Transverse colon (tissue), 3 donors: ENCODE results near the gene SLC8A3.

Experiments used
- POLR2A ChIP-seq: fragments of 450-650 bp; IDR thresholded peaks from one replicate; pipeline ENCODE4 v1.6.1; 2016; ENCODE audit warnings: antibody characterized with exemption, mild to moderate bottlenecking, moderate library complexity
- TF ChIP-seq, protein P1 (sequence below), 5 experiments: fragments of 200-600 bp in 3 of 5; fragments of 450-650 bp in 2 of 5; sonication (generic) in 3 of 5; IDR thresholded peaks; 1 replicate in 2 of 5; 2 replicates in 3 of 5; pipeline ENCODE4 v1.5.1; 2016 to 2017; ENCODE audit warnings: antibody characterized with exemption in 5 of 5, inconsistent platforms in 3 of 5, mild to moderate bottlenecking in 2 of 5, moderate library complexity in 1 of 5

DNA sequence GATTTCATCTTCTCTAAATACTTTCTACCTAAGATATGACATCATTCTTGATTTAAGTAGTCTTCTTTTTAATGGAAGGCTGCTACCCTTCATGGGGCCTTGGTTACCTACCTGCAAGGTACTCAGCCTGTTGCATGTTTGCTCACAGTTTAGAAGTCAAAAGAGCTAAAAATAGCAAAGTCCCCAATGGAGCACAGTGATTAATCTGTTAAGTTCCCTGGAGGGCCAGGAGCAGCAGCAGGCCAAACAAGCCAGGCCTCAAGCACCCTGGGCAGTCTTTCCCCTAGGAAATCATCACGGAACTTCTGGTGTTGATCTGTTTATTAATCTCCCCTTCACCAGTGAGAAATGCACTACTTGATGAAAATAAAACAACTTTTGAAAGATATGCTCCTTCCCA is 24.0 kb upstream of the SLC8A3 start:
- TF ChIP-seq, protein P1, sequence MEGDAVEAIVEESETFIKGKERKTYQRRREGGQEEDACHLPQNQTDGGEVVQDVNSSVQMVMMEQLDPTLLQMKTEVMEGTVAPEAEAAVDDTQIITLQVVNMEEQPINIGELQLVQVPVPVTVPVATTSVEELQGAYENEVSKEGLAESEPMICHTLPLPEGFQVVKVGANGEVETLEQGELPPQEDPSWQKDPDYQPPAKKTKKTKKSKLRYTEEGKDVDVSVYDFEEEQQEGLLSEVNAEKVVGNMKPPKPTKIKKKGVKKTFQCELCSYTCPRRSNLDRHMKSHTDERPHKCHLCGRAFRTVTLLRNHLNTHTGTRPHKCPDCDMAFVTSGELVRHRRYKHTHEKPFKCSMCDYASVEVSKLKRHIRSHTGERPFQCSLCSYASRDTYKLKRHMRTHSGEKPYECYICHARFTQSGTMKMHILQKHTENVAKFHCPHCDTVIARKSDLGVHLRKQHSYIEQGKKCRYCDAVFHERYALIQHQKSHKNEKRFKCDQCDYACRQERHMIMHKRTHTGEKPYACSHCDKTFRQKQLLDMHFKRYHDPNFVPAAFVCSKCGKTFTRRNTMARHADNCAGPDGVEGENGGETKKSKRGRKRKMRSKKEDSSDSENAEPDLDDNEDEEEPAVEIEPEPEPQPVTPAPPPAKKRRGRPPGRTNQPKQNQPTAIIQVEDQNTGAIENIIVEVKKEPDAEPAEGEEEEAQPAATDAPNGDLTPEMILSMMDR (IDR thresholded peaks at IDR 0.05), result no peak
- no peak for TF ChIP-seq POLR2A
